Measurements from ENCODE around the gene TRRAP.

Gene TRRAP

GRCh38 chr7:99061001-99061776 lies 182.9 kb downstream of the TRRAP start:
- no peaks in the 10 kb centered on the region for H3K27me3 ChIP-seq (ENCODE audit: control insufficient read depth in 1 of 2, insufficient read depth in 2 of 2, low read length in 2 of 2)
- H3K9me3 ChIP-seq (ENCODE audit: control insufficient read depth in 1 of 2, low read length in 2 of 2): no peaks in the 10 kb centered on the region
- H3K4me1 ChIP-seq (ENCODE audit: control insufficient read depth in 1 of 2, insufficient read depth in 2 of 2, low read length in 2 of 2): no peaks in the 10 kb centered on the region
- H3K9ac ChIP-seq (ENCODE audit: low read depth in 1 of 2, low read length in 2 of 2): no peak overlapping the region
- H3K4me3 ChIP-seq (ENCODE audit: low read depth in 1 of 2, low read length in 2 of 2): no peak overlapping the region
- H3K36me3 ChIP-seq (ENCODE audit: control insufficient read depth in 1 of 2, insufficient read depth in 2 of 2, low read length in 2 of 2): peaks cover 6 to 9% of the 10 kb centered on the region in 2 donors
- H3K27ac ChIP-seq (ENCODE audit: low read depth, low read length): no peak overlapping the region

Data from duodenal mucosa (tissue), 2 donors.